T-cell (primary cell): Measurements from ENCODE around the gene GNAO1. TPM values are rescaled to one million over a fixed set of nuclear protein-coding genes. Genes with fewer than 3 reads are reported as not detected.

Source experiments
- ATAC-seq, 4 experiments: fragments of 200-7000 bp in 3 of 4; fragments of 150-1000 bp in 1 of 4; cut with Tn5 transposase; replicated peaks in 1 of 4; 1 replicate in 3 of 4; 2 replicates in 1 of 4; pipeline ENCODE4 v1.10.0; 2021; ENCODE audit warnings: moderate library complexity in 3 of 4, mild to moderate bottlenecking in 2 of 4, moderate number of reproducible peaks in 1 of 4
- CTCF ChIA-PET, 2 donors: fragments of 300-600 bp; sonication (Branson Sonifier 250); formaldehyde crosslinking; loops; one replicate each; lab custom pipeline; 2022; ENCODE audit warnings: antibody characterized with exemption in 2 of 2; lab: Charles Lee
- POLR2A ChIA-PET, 2 donors: fragments of 300-600 bp; sonication (Branson Sonifier 250); formaldehyde crosslinking; loops; one replicate each; lab custom pipeline; 2022; ENCODE audit warnings: antibody characterized with exemption in 2 of 2; lab: Charles Lee
- DNase-seq, 35 experiments: peaks; one replicate each; pipeline versions ENCODE4 v3.0.0 to v3.0.0-alpha.2; 2013 to 2023
- H3K27ac ChIP-seq: one replicate; pipeline ENCODE4 v1.5.1; 2013; ENCODE audit warnings: low read length
- H3K27me3 ChIP-seq, 2 experiments: replicated peaks in 1 of 2; 1 replicate in 1 of 2; 2 replicates in 1 of 2; pipeline versions ENCODE4 v1.6.1 to v1.7.0; 2013; ENCODE audit warnings: low read length in 1 of 2, mixed read lengths in 1 of 2; ENCODE audit not compliant: control insufficient read depth in 2 of 2, insufficient read depth in 2 of 2; ENCODE audit errors: extremely low read depth in 1 of 2
- H3K36me3 ChIP-seq, 2 donors: 1 replicate in 1 of 2; 2 replicates in 1 of 2; pipeline versions ENCODE4 v1.6.1 to v1.7.0; 2013; ENCODE audit warnings: low read length in 1 of 2; ENCODE audit not compliant: control insufficient read depth in 2 of 2, insufficient read depth in 1 of 2; ENCODE audit errors: extremely low read depth in 1 of 2
- H3K4me1 ChIP-seq, 2 experiments: 1 replicate in 1 of 2; 2 replicates in 1 of 2; pipeline versions ENCODE4 v1.6.1 to v1.7.0; 2013; ENCODE audit warnings: low read length in 2 of 2, mixed read lengths in 1 of 2; ENCODE audit not compliant: insufficient read depth in 2 of 2, control insufficient read depth in 1 of 2; ENCODE audit errors: extremely low read depth in 1 of 2
- H3K4me3 ChIP-seq, 2 donors: 1 replicate in 1 of 2; 2 replicates in 1 of 2; pipeline versions ENCODE4 v1.5.1 to v1.7.0; 2013; ENCODE audit warnings: mild to moderate bottlenecking in 2 of 2, low read length in 1 of 2, moderate library complexity in 1 of 2; ENCODE audit not compliant: control insufficient read depth in 1 of 2; ENCODE audit errors: extremely low read depth in 1 of 2
- H3K9me3 ChIP-seq: 2 replicates; pipeline ENCODE4 v1.7.0; 2013
- H3K27ac Mint-ChIP-seq, 2 donors: one replicate each; pipeline ENCODE4 v1.8.0; 2020 to 2021; ENCODE audit warnings: mild to moderate bottlenecking in 2 of 2, mixed read lengths in 2 of 2
- H3K27me3 Mint-ChIP-seq, 2 donors: one replicate each; pipeline ENCODE4 v1.8.0; 2021 to 2022; ENCODE audit warnings: mixed read lengths in 2 of 2
- H3K36me3 Mint-ChIP-seq: one replicate; pipeline ENCODE4 v1.8.0; 2021; ENCODE audit warnings: mixed read lengths
- H3K4me1 Mint-ChIP-seq, 3 donors: one replicate each; pipeline ENCODE4 v1.8.0; 2020 to 2022; ENCODE audit warnings: mixed read lengths in 3 of 3, mild to moderate bottlenecking in 1 of 3
- H3K4me3 Mint-ChIP-seq, 3 donors: one replicate each; pipeline ENCODE4 v1.8.0; 2020 to 2022; ENCODE audit warnings: mild to moderate bottlenecking in 3 of 3, mixed read lengths in 3 of 3, moderate library complexity in 3 of 3
- H3K9me3 Mint-ChIP-seq, 3 donors: one replicate each; pipeline ENCODE4 v1.8.0; 2020 to 2022; ENCODE audit warnings: mixed read lengths in 3 of 3
- WGBS: methylation state at CpG from one replicate; pipeline ENCODE4 v1.1.5; 2013; ENCODE audit warnings: missing lambda C conversion rate; ENCODE audit not compliant: insufficient coverage; 5-methylcytosine and 5-hydroxymethylcytosine counted together
- total RNA-seq, 35 experiments: library from RNA in 6 of 35; stranded (reverse) in 6 of 35; fragments of 120-200 nt in 1 of 35; gene quantifications; one replicate each; pipeline versions ENCODE4 v1.2.1 to v1.2.4 and lab custom pipeline; 2013 to 2026

GNAO1 gene
- total RNA-seq, 5 donors from 2014 or later (not counting 1 experiment from before 2014, with no cell fraction given) = 3.9 to 14.2 (median 12.6) TPM

GRCh38 chr16:56356276-56357240, 165.3 kb downstream of the GNAO1 start:
- H3K4me1 Mint-ChIP-seq = peaks cover 28 to 29% (median 29%) of the 10 kb centered on the region in 3 donors
- H3K9me3 Mint-ChIP-seq = no peaks in the 10 kb centered on the region
- Histone ChIP-seq H3K4me1 (peaks cover 0 to 14% of the 10 kb centered on the region in 2 experiments), H3K4me3 (peak overlapping the region; percentile 51 to 77), H3K27me3 (peaks cover 0 to 2% of the 10 kb centered on the region in 2 experiments), H3K36me3 (no peaks in the 10 kb centered on the region), H3K9me3 (no peaks in the 10 kb centered on the region), H3K27ac (peak overlapping the region; percentile 57)
- H3K27me3 Mint-ChIP-seq = no peaks in the 10 kb centered on the region
- POLR2A ChIA-PET = no interaction called here
- H3K4me3 Mint-ChIP-seq = peak overlapping the region; percentile 81 to 86 (median 86)
- H3K36me3 Mint-ChIP-seq = no peaks in the 10 kb centered on the region
- CTCF ChIA-PET = interaction anchor here (0.6 to 1.1 kb wide), 6 partner anchors 14 to 892 kb away, joined by 3 to 4 read pairs (median 3); no protein-coding TSS in a partner anchor
- WGBS = 12% methylated on average over 17 of the region's 33 CpGs
- ATAC-seq = peak; percentile 80 to 83 (median 82)
- H3K27ac Mint-ChIP-seq = peak overlapping the region; percentile 87 to 94
- peak in 33 of 35 experiments; percentile 11 to 71 (median 37) for DNase-seq

GRCh38 chr16:56357241-56357764, 166.0 kb downstream of the GNAO1 start:
- 64% methylated on average over 2 of the region's 13 CpGs for WGBS
- ChIA-PET CTCF (interaction anchor here in 1 of 2 donors (0.8 kb wide), 1 partner anchor 95 kb away, joined by 3 read pairs; no protein-coding TSS in a partner anchor), POLR2A (no interaction called here)
- H3K36me3 Mint-ChIP-seq = peaks cover 1% of the 10 kb centered on the region
- H3K4me3 ChIP-seq = peak overlapping the region; percentile 51 to 77
- H3K27me3 Mint-ChIP-seq = no peaks in the 10 kb centered on the region
- DNase-seq = peak in 4 of 35 experiments; percentile 2 to 23 (median 10)
- peaks cover 0 to 5% of the 10 kb centered on the region in 2 donors for H3K36me3 ChIP-seq
- peak overlapping the region; percentile 28 for H3K27ac ChIP-seq
- no peaks in the 10 kb centered on the region for H3K9me3 ChIP-seq
- peak overlapping the region; percentile 81 to 86 (median 86) for H3K4me3 Mint-ChIP-seq
- peak in 1 of 4 experiments; percentile 22 for ATAC-seq
- peaks cover 0 to 14% of the 10 kb centered on the region in 2 experiments for H3K4me1 ChIP-seq
- H3K9me3 Mint-ChIP-seq = no peaks in the 10 kb centered on the region
- peaks cover 0 to 2% of the 10 kb centered on the region in 2 experiments for H3K27me3 ChIP-seq
- peak overlapping the region; percentile 87 to 94 for H3K27ac Mint-ChIP-seq
- H3K4me1 Mint-ChIP-seq = peaks cover 28 to 29% (median 29%) of the 10 kb centered on the region in 3 donors

GRCh38 chr16:56357765-56358322, 166.6 kb downstream of the GNAO1 start:
- H3K27me3 Mint-ChIP-seq = no peaks in the 10 kb centered on the region
- Histone ChIP-seq H3K27ac (no peak overlapping the region), H3K4me3 (no peak overlapping the region), H3K9me3 (no peaks in the 10 kb centered on the region), H3K4me1 (peaks cover 0 to 14% of the 10 kb centered on the region in 2 experiments), H3K27me3 (peaks cover 0 to 2% of the 10 kb centered on the region in 2 experiments), H3K36me3 (peaks cover 0 to 11% of the 10 kb centered on the region in 2 donors)
- ATAC-seq (no peak), DNase-seq (peak in 2 of 35 experiments; percentile 2 to 13)
- CTCF ChIA-PET = no interaction called here
- POLR2A ChIA-PET = no interaction called here
- H3K4me3 Mint-ChIP-seq = peak overlapping the region in 2 of 3 donors; percentile 61 to 86
- WGBS = 99% methylated on average over 8 of the region's 13 CpGs
- peaks cover 7% of the 10 kb centered on the region for H3K36me3 Mint-ChIP-seq
- peaks cover 28 to 29% (median 29%) of the 10 kb centered on the region in 3 donors for H3K4me1 Mint-ChIP-seq
- H3K27ac Mint-ChIP-seq = peak overlapping the region; percentile 53 to 94
- no peaks in the 10 kb centered on the region for H3K9me3 Mint-ChIP-seq

- Histone ChIP-seq H3K4me3 (no peak overlapping the region), H3K27me3 (no peaks in the 10 kb centered on the region), H3K27ac (no peak overlapping the region), H3K9me3 (no peaks in the 10 kb centered on the region), H3K4me1 (peaks cover 0 to 14% of the 10 kb centered on the region in 2 experiments), H3K36me3 (peaks cover 14 to 35% of the 10 kb centered on the region in 2 donors)
- Mint-ChIP-seq H3K27me3 (no peaks in the 10 kb centered on the region), H3K9me3 (no peaks in the 10 kb centered on the region), H3K4me3 (no peak overlapping the region), H3K36me3 (peaks cover 13% of the 10 kb centered on the region), H3K27ac (peak overlapping the region; percentile 69 to 82), H3K4me1 (peaks cover 28 to 29% (median 29%) of the 10 kb centered on the region in 3 donors)
- CTCF ChIA-PET = no interaction called here
- peak in 1 of 35 experiments; percentile 11 for DNase-seq
- POLR2A ChIA-PET = interaction anchor here in 1 of 2 donors (0.5 kb wide), 1 partner anchor 13 kb away, joined by 3 read pairs; no protein-coding TSS in a partner anchor
- no peak for ATAC-seq
- WGBS = 96% methylated on average over 10 of the region's 15 CpGs
Observed at GRCh38 chr16:56360117-56361008, 169.1 kb downstream of the GNAO1 start.

- H3K27ac Mint-ChIP-seq = peak overlapping the region in 1 of 2 donors; percentile 30
Observed at GRCh38 chr16:56362057-56362655, 170.9 kb downstream of the GNAO1 start.

More at GRCh38 chr16:56362057-56362655, 170.9 kb downstream of the GNAO1 start:
- Mint-ChIP-seq H3K4me3 (no peak overlapping the region), H3K9me3 (no peaks in the 10 kb centered on the region), H3K4me1 (peaks cover 16 to 18% (median 17%) of the 10 kb centered on the region in 3 donors), H3K27me3 (no peaks in the 10 kb centered on the region), H3K36me3 (peaks cover 15% of the 10 kb centered on the region)
- Histone ChIP-seq H3K27ac (no peak overlapping the region), H3K4me1 (peaks cover 0 to 4% of the 10 kb centered on the region in 2 experiments), H3K36me3 (peaks cover 14 to 50% of the 10 kb centered on the region in 2 donors), H3K4me3 (no peak overlapping the region), H3K27me3 (no peaks in the 10 kb centered on the region), H3K9me3 (no peaks in the 10 kb centered on the region)
- WGBS = 77% methylated on average over 7 of the region's 15 CpGs
- ATAC-seq = peak in 1 of 4 experiments; percentile 21
- ChIA-PET CTCF (interaction anchor here in 1 of 2 donors (0.7 kb wide), 1 partner anchor 43 kb away, joined by 7 read pairs; no protein-coding TSS in a partner anchor), POLR2A (no interaction called here)
- no peak for DNase-seq
